ENCODE results near the gene PPFIA2. TPM values are rescaled to one million over a fixed set of nuclear protein-coding genes. Genes with fewer than 3 reads are reported as not detected.
"Not testable (repeated sequence)": the region's sequence is repeated elsewhere in the genome, so short reads cannot be mapped to it uniquely, and the experiment has no call there.

Gene PPFIA2
- polyA plus RNA-seq, 1 donor (not counting 4 experiments of a cell fraction or from before 2014, with no cell fraction given) = not detected

- Histone ChIP-seq H3K36me3 (ENCODE audit: control insufficient read depth in 2 of 2, extremely low read depth in 1 of 2, insufficient read depth in 2 of 2, low read length in 2 of 2) (no peaks in the 10 kb centered on the region), H3K4me1 (ENCODE audit: control insufficient read depth, extremely low read depth, insufficient read depth, low read length) (no peaks in the 10 kb centered on the region), H3K27me3 (ENCODE audit: control insufficient read depth, extremely low read depth, insufficient read depth, low read length) (no peaks in the 10 kb centered on the region), H4K20me1 (ENCODE audit: control insufficient read depth, extremely low read depth, insufficient read depth, low read length) (no peaks in the 10 kb centered on the region), H3K4me2 (ENCODE audit: control insufficient read depth, extremely low read depth, insufficient read depth, low read depth, low read length) (no peak overlapping the region), H3K9me1 (ENCODE audit: control insufficient read depth, extremely low read depth, insufficient read depth, low read length) (no peaks in the 10 kb centered on the region), H3K9me3 (ENCODE audit: control insufficient read depth, low read depth, low read length) (no peaks in the 10 kb centered on the region), H3K79me2 (ENCODE audit: control insufficient read depth, insufficient read depth, low read length) (no peaks in the 10 kb centered on the region), H3K4me3 (ENCODE audit: control insufficient read depth in 2 of 3, extremely low read depth in 1 of 3, insufficient read depth in 2 of 3, low read depth in 1 of 3, low read length in 3 of 3) (no peak overlapping the region), H2AFZ (ENCODE audit: control insufficient read depth, low read length) (no peak overlapping the region), H3K27ac (ENCODE audit: control insufficient read depth, insufficient read depth, low read length) (no peak overlapping the region), H3K9ac (ENCODE audit: control insufficient read depth, extremely low read depth, insufficient read depth, low read length) (no peak overlapping the region)
- TF ChIP-seq EZH2 (IDR thresholded peaks at IDR 0.05; ENCODE audit: low read length) (no peak), CTCF (optimal IDR thresholded peaks at IDR 0.05 in 1 of 3, IDR thresholded peaks at IDR 0.05 in 1 of 3, conservative IDR thresholded peaks at IDR 0.05 in 1 of 3; ENCODE audit: extremely low read depth in 1 of 3, insufficient read depth in 2 of 3, low read length in 3 of 3) (no peak)
- dilution Hi-C loops (cut with MboI; ENCODE audit: extremely low pct_ligation_motif_present, low sequenced_read_pairs) = no loop called here
- FAIRE-seq = no peak
- DNase-seq (ENCODE audit: low read depth, low spot score) = no peak
Observed at GRCh38 chr12:81596558-81596957, 162.6 kb downstream of the PPFIA2 start.

- Histone ChIP-seq H3K9ac (ENCODE audit: control insufficient read depth, extremely low read depth, insufficient read depth, low read length) (no peak overlapping the region), H3K27ac (ENCODE audit: control insufficient read depth, insufficient read depth, low read length) (no peak overlapping the region), H3K4me1 (ENCODE audit: control insufficient read depth, extremely low read depth, insufficient read depth, low read length) (no peaks in the 10 kb centered on the region), H3K27me3 (ENCODE audit: control insufficient read depth, extremely low read depth, insufficient read depth, low read length) (no peaks in the 10 kb centered on the region), H4K20me1 (ENCODE audit: control insufficient read depth, extremely low read depth, insufficient read depth, low read length) (no peaks in the 10 kb centered on the region), H3K9me1 (ENCODE audit: control insufficient read depth, extremely low read depth, insufficient read depth, low read length) (no peaks in the 10 kb centered on the region), H3K79me2 (ENCODE audit: control insufficient read depth, insufficient read depth, low read length) (no peaks in the 10 kb centered on the region), H3K4me3 (ENCODE audit: control insufficient read depth in 2 of 3, extremely low read depth in 1 of 3, insufficient read depth in 2 of 3, low read depth in 1 of 3, low read length in 3 of 3) (no peak overlapping the region), H3K9me3 (ENCODE audit: control insufficient read depth, low read depth, low read length) (no peaks in the 10 kb centered on the region), H2AFZ (ENCODE audit: control insufficient read depth, low read length) (no peak overlapping the region), H3K4me2 (ENCODE audit: control insufficient read depth, extremely low read depth, insufficient read depth, low read depth, low read length) (no peak overlapping the region), H3K36me3 (ENCODE audit: control insufficient read depth in 2 of 2, extremely low read depth in 1 of 2, insufficient read depth in 2 of 2, low read length in 2 of 2) (no peaks in the 10 kb centered on the region)
- no peak for FAIRE-seq
- dilution Hi-C loops (cut with MboI; ENCODE audit: extremely low pct_ligation_motif_present, low sequenced_read_pairs) = no loop called here
- TF ChIP-seq EZH2 (IDR thresholded peaks at IDR 0.05; ENCODE audit: low read length) (no peak), CTCF (optimal IDR thresholded peaks at IDR 0.05 in 1 of 3, IDR thresholded peaks at IDR 0.05 in 1 of 3, conservative IDR thresholded peaks at IDR 0.05 in 1 of 3; ENCODE audit: extremely low read depth in 1 of 3, insufficient read depth in 2 of 3, low read length in 3 of 3) (no peak)
- no peak for DNase-seq (ENCODE audit: low read depth, low spot score)
Observed at GRCh38 chr12:81591256-81591655, 167.9 kb downstream of the PPFIA2 start.

- not testable (repeated sequence) for DNase-seq (ENCODE audit: low read depth, low spot score)
Observed at GRCh38 chr12:81590703-81591102, 168.4 kb downstream of the PPFIA2 start.

More at GRCh38 chr12:81590703-81591102, 168.4 kb downstream of the PPFIA2 start:
- H3K27me3 ChIP-seq (ENCODE audit: control insufficient read depth, extremely low read depth, insufficient read depth, low read length); H3K9me3 ChIP-seq (ENCODE audit: control insufficient read depth, low read depth, low read length); H3K9ac ChIP-seq (ENCODE audit: control insufficient read depth, extremely low read depth, insufficient read depth, low read length); H3K79me2 ChIP-seq (ENCODE audit: control insufficient read depth, insufficient read depth, low read length); H2AFZ ChIP-seq (ENCODE audit: control insufficient read depth, low read length); dilution Hi-C loops (cut with MboI; ENCODE audit: extremely low pct_ligation_motif_present, low sequenced_read_pairs); H3K4me2 ChIP-seq (ENCODE audit: control insufficient read depth, extremely low read depth, insufficient read depth, low read depth, low read length); FAIRE-seq; H3K9me1 ChIP-seq (ENCODE audit: control insufficient read depth, extremely low read depth, insufficient read depth, low read length); H3K27ac ChIP-seq (ENCODE audit: control insufficient read depth, insufficient read depth, low read length); H4K20me1 ChIP-seq (ENCODE audit: control insufficient read depth, extremely low read depth, insufficient read depth, low read length); H3K4me1 ChIP-seq (ENCODE audit: control insufficient read depth, extremely low read depth, insufficient read depth, low read length); H3K4me3 ChIP-seq (ENCODE audit: control insufficient read depth in 2 of 3, extremely low read depth in 1 of 3, insufficient read depth in 2 of 3, low read depth in 1 of 3, low read length in 3 of 3); H3K36me3 ChIP-seq (ENCODE audit: control insufficient read depth in 2 of 2, extremely low read depth in 1 of 2, insufficient read depth in 2 of 2, low read length in 2 of 2): not testable (repeated sequence)
